GM12878 (cell line): ENCODE results near the gene IL18RAP. TPM values are rescaled to one million over a fixed set of nuclear protein-coding genes. Genes with fewer than 3 reads are reported as not detected.

Experiments
- ATAC-seq: fragments of 200-7000 bp; cut with Tn5 transposase; 3 replicates; pipeline ENCODE4 v1.9.1; 2020; ENCODE audit warnings: mild to moderate bottlenecking, moderate library complexity
- BruUV-seq: library from RNA; stranded (reverse); fragments of 400-500 nt; replicated peaks from 2 replicates; lab custom pipeline; 2021; lab: Mats Ljungman, UMichigan
- CTCF ChIA-PET: fragments of 300-600 bp; sonication (Branson Sonifier 250); formaldehyde crosslinking; extraction: SDS; loops from one replicate; lab custom pipeline; 2021; ENCODE audit warnings: inconsistent platforms; lab: Yijun Ruan, JAX
- POLR2A ChIA-PET: fragments of 350-600 bp; formaldehyde crosslinking; extraction: SDS; loops from one replicate; lab custom pipeline; 2021; ENCODE audit warnings: inconsistent platforms; lab: Charles Lee
- RAD21 ChIA-PET: fragments of 300-600 bp; sonication (Branson Sonifier 250); formaldehyde crosslinking; loops from one replicate; lab custom pipeline; 2023; ENCODE audit warnings: antibody characterized with exemption; ENCODE audit not compliant: unreplicated experiment; lab: Charles Lee
- SMC1A ChIA-PET: fragments of 300-600 bp; sonication (Branson Sonifier 250); formaldehyde crosslinking; loops from one replicate; lab custom pipeline; 2023; ENCODE audit not compliant: unreplicated experiment, uncharacterized antibody; lab: Charles Lee
- DNase-seq: peaks from one replicate; pipeline ENCODE4 v3.0.0-alpha.2; 2011; ENCODE audit warnings: low read depth, low spot score
- FAIRE-seq: peaks from 3 replicates; lab custom pipeline; 2011; peaks lifted over from hg19 to GRCh38; lab: Jason Lieb, UNC
- H2AFZ ChIP-seq: 2 replicates; pipeline ENCODE4 v1.6.0; 2011; ENCODE audit warnings: low read depth, low read length, control low read depth; ENCODE audit not compliant: control insufficient read depth
- H3K27ac ChIP-seq: 2 replicates; pipeline ENCODE4 v1.5.1; 2011; ENCODE audit warnings: control low read depth; ENCODE audit not compliant: control insufficient read depth, insufficient read depth
- H3K27me3 ChIP-seq, 2 experiments: replicated peaks in 1 of 2; 2 replicates each; pipeline versions ENCODE4 v1.6.0 to v1.6.1; 2011; ENCODE audit warnings: low read length in 1 of 2; ENCODE audit not compliant: control insufficient read depth in 2 of 2, insufficient read depth in 2 of 2
- H3K36me3 ChIP-seq, 2 experiments: 2 replicates each; pipeline ENCODE4 v1.5.1; 2011; ENCODE audit warnings: low read length in 1 of 2; ENCODE audit not compliant: control insufficient read depth in 2 of 2, insufficient read depth in 2 of 2
- H3K4me1 ChIP-seq: 2 replicates; pipeline ENCODE4 v1.6.1; 2011; ENCODE audit warnings: mild to moderate bottlenecking, low read length, moderate library complexity, mixed read lengths; ENCODE audit not compliant: control insufficient read depth, insufficient read depth
- H3K4me2 ChIP-seq: 2 replicates; pipeline ENCODE4 v1.6.0; 2011; ENCODE audit warnings: control low read depth; ENCODE audit not compliant: control insufficient read depth, insufficient read depth
- H3K4me3 ChIP-seq: fragments of 200-600 bp; sonication (generic); 2 replicates; pipeline ENCODE4 v1.5.1; 2016
- H3K79me2 ChIP-seq: 2 replicates; pipeline ENCODE4 v1.6.0; 2011; ENCODE audit warnings: low read length; ENCODE audit not compliant: control insufficient read depth, insufficient read depth
- H3K9ac ChIP-seq: 2 replicates; pipeline ENCODE4 v1.8.0; 2011; ENCODE audit warnings: low read length, control low read depth, mixed read lengths; ENCODE audit not compliant: control insufficient read depth, insufficient read depth
- H3K9me3 ChIP-seq: replicated peaks from 3 replicates; pipeline ENCODE4 v1.5.1; 2011; ENCODE audit warnings: mild to moderate bottlenecking, low read length; ENCODE audit not compliant: control insufficient read depth, insufficient read depth
- H4K20me1 ChIP-seq: 2 replicates; pipeline ENCODE4 v1.6.0; 2011; ENCODE audit not compliant: control insufficient read depth, insufficient read depth
- MTA3 ChIP-seq: IDR thresholded peaks from 2 replicates; pipeline ENCODE4 v1.6.1; 2012; ENCODE audit warnings: low read length, inconsistent platforms, borderline replicate concordance
- NFIC ChIP-seq: IDR thresholded peaks from 2 replicates; pipeline ENCODE4 v1.6.1; 2012; ENCODE audit warnings: low read depth, mild to moderate bottlenecking, inconsistent platforms, low read length, moderate library complexity
- NKRF ChIP-seq: fragments of 450-650 bp; conservative IDR thresholded peaks from 2 replicates; pipeline ENCODE4 v1.6.1; 2017; ENCODE audit warnings: mild to moderate bottlenecking, moderate library complexity
- RUNX3 ChIP-seq: IDR thresholded peaks from 2 replicates; pipeline ENCODE4 v1.6.1; 2012; ENCODE audit warnings: low read length, inconsistent platforms
- WGBS: methylation state at CpG from one replicate; pipeline ENCODE4 v1.1.6; 2016; ENCODE audit warnings: low lambda C conversion rate; ENCODE audit not compliant: insufficient replicate concordance, insufficient coverage; ENCODE audit errors: missing lambda C conversion rate; 5-methylcytosine and 5-hydroxymethylcytosine counted together
- in situ Hi-C: fragments of 300-500 bp; cut with MboI; formaldehyde crosslinking; loops from 9 replicates; pipeline ENCODE4 v1.14.3; 2018; ENCODE audit warnings: mixed read lengths
- intact Hi-C: fragments of 100-400 bp; cut with micrococcal nuclease; formaldehyde crosslinking; loops from one replicate; pipeline ENCODE4 v1.14.2; 2022; ENCODE audit not compliant: unreplicated experiment
- polyA plus RNA-seq, 11 experiments: library from polyadenylated mRNA; depleted of rRNA in 4 of 11; unstranded in 6 of 11; stranded (reverse) in 5 of 11; fragments of >200 nt; fragmentation: Nextera tagmentation in 4 of 11; fragmentation: Illumina TruSeq in 1 of 11; extraction: Ambion mirVana in 4 of 11; extraction: Trizol in 1 of 11; gene quantifications; 1 replicate in 1 of 11; 2 replicates in 10 of 11; pipeline versions ENCODE4 v1.2.1 to v1.2.3, GENCODE V29; 2011 to 2016; ENCODE audit warnings: inconsistent platforms in 2 of 11, missing spikeins in 2 of 11, low read depth in 1 of 11
- total RNA-seq, 4 experiments: library from RNA; depleted of rRNA in 3 of 4; stranded (reverse); fragments of >200 nt in 3 of 4; fragmentation: Illumina TruSeq in 1 of 4; extraction: Trizol in 1 of 4; gene quantifications; 2 replicates each; pipeline versions ENCODE4 v1.2.1 to v1.2.3, GENCODE V29; 2013 to 2021
- TF ChIP-seq, protein P1 (sequence below): IDR thresholded peaks from 2 replicates; pipeline ENCODE4 v1.6.1; 2012; ENCODE audit warnings: low read length, inconsistent platforms

Gene IL18RAP
- total and polyA plus RNA-seq, 10 of the 15 experiments (the other 5 are each of a cell fraction or from before 2014, with no cell fraction given), result 0.37 to 1.6 (median 0.75) TPM; not detected in 1

DNA sequence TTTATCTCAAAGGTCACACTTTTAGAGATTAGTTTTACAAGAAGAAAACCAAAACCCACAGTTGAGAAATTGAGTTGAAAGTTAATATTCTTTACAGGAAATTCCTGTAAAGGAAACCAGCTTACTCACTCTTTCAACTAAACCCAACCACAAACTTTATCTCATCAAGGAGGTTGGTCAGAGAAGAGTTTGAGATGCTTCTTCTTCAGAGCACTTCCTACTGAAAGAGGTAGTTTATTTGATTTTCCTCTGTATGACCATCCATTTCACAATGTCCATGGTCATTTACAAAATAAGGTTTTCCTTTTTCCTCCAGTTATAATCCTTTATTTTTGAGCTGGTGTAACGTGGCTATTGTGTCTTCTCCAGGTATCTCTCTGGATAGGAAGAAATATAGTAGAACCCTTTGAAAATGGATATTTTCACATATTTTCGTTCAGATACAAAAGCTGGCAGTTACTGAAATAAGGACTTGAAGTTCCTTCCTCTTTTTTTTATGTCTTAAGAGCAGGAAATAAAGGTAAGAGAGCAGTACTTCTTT lies 4.5 kb upstream of the IL18RAP start:
- H3K9ac ChIP-seq, result no peak overlapping the region
- peak; percentile 84 for ATAC-seq
- peaks cover 1% of the 10 kb centered on the region; the same call in 1 of the 3 replicates for H3K9me3 ChIP-seq
- ChIA-PET SMC1A (interaction anchor here (0.6 to 3.1 kb wide), 5 partner anchors 10 to 130 kb away, joined by 3 to 19 read pairs (median 4); no protein-coding TSS in a partner anchor), POLR2A (interaction anchor here (1.7 kb wide), 1 partner anchor 17 kb away, joined by 4 read pairs; no protein-coding TSS in a partner anchor), CTCF (interaction anchor here (0.7 to 2.2 kb wide), 7 partner anchors 14 to 413 kb away, joined by 3 to 7 read pairs (median 3); partner anchors contain the start of gene IL18R1), RAD21 (interaction anchor here (0.9 kb wide), 1 partner anchor 24 kb away, joined by 3 read pairs; no protein-coding TSS in a partner anchor)
- DNase-seq, result no peak
- intact Hi-C loops (loop anchor here (2.0 kb wide), 1 partner anchor 16 kb away; no protein-coding TSS in a partner anchor), in situ Hi-C loops (no loop called here)
- H3K4me3 ChIP-seq, result no peak overlapping the region
- 2% methylated on average over 2 of the region's 2 CpGs for WGBS
- H3K27me3 ChIP-seq, result no peaks in the 10 kb centered on the region
- H3K36me3 ChIP-seq, result no peaks in the 10 kb centered on the region
- BruUV-seq, result no TSS peak
- peak; percentile 52 for FAIRE-seq
- 0 out of 2 replicates have a peak overlapping the region, but pooled peaks have one; percentile 1 for H3K27ac ChIP-seq
- H3K4me2 ChIP-seq, result peak overlapping the region; percentile 29; the same call in 1 of the 2 replicates
- H2AFZ ChIP-seq, result no peak overlapping the region
- no peaks in the 10 kb centered on the region for H4K20me1 ChIP-seq
- peaks cover 22% of the 10 kb centered on the region; the same call in 1 of the 2 replicates for H3K4me1 ChIP-seq
- TF ChIP-seq, protein P1, sequence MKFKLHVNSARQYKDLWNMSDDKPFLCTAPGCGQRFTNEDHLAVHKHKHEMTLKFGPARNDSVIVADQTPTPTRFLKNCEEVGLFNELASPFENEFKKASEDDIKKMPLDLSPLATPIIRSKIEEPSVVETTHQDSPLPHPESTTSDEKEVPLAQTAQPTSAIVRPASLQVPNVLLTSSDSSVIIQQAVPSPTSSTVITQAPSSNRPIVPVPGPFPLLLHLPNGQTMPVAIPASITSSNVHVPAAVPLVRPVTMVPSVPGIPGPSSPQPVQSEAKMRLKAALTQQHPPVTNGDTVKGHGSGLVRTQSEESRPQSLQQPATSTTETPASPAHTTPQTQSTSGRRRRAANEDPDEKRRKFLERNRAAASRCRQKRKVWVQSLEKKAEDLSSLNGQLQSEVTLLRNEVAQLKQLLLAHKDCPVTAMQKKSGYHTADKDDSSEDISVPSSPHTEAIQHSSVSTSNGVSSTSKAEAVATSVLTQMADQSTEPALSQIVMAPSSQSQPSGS, result 0 out of 2 replicates have a peak, but pooled peaks have one; percentile 34
- TF ChIP-seq RUNX3, result peak; percentile 86
- TF ChIP-seq NFIC, result peak; percentile 78
- TF ChIP-seq NKRF, result no peak
- no peak for TF ChIP-seq MTA3
- TF ChIP-seq, all 136 proteins: peak for 3
- no peaks in the 10 kb centered on the region for H3K79me2 ChIP-seq
